Gastrocnemius medialis (tissue), 4 donors: ENCODE results near the gene STAP2. TPM values are rescaled to one million over a fixed set of nuclear protein-coding genes. Genes with fewer than 3 reads are reported as not detected.

Source experiments
- ATAC-seq, 2 donors: fragments of 150-250 bp; one replicate each; pipeline ENCODE4 v1.9.1; 2016
- DNase-seq, 2 donors: peaks; one replicate each; pipeline ENCODE4 v3.0.0-alpha.2; 2019
- H3K27ac ChIP-seq, 4 donors: fragments of 200-600 bp; sonication (generic); 1 replicate in 1 of 4; 2 replicates in 3 of 4; pipeline ENCODE4 v1.5.1; 2016 to 2018; ENCODE audit warnings: mild to moderate bottlenecking in 2 of 4, moderate library complexity in 1 of 4
- H3K27me3 ChIP-seq, 3 donors: fragments of 200-600 bp; sonication (generic) in 2 of 3; 1 replicate in 1 of 3; 2 replicates in 2 of 3; pipeline versions ENCODE4 v1.5.1 to v1.6.0; 2016 to 2019; ENCODE audit warnings: mild to moderate bottlenecking in 1 of 3, moderate library complexity in 1 of 3
- H3K36me3 ChIP-seq, 2 donors: fragments of 200-600 bp; sonication (generic) in 1 of 2; one replicate each; pipeline ENCODE4 v1.5.1; 2017 to 2018
- H3K4me1 ChIP-seq, 2 donors: fragments of 200-600 bp; sonication (generic) in 1 of 2; one replicate each; pipeline ENCODE4 v1.5.1; 2016 to 2017; ENCODE audit warnings: mild to moderate bottlenecking in 2 of 2
- H3K4me3 ChIP-seq, 4 donors: fragments of 200-600 bp; sonication (generic) in 3 of 4; 1 replicate in 1 of 4; 2 replicates in 3 of 4; pipeline ENCODE4 v1.5.1; 2016 to 2019; ENCODE audit warnings: mild to moderate bottlenecking in 2 of 4
- H3K9me3 ChIP-seq, 3 donors: fragments of 200-600 bp; sonication (generic) in 2 of 3; 1 replicate in 1 of 3; 2 replicates in 2 of 3; pipeline ENCODE4 v1.5.1; 2016 to 2019
- CTCF ChIP-seq, 5 experiments: fragments of 450-650 bp in 3 of 5; fragments of 200-600 bp in 2 of 5; sonication (generic) in 2 of 5; IDR thresholded peaks in 4 of 5; conservative IDR thresholded peaks in 1 of 5; 1 replicate in 4 of 5; 2 replicates in 1 of 5; pipeline ENCODE4 v1.5.1; 2016 to 2019; ENCODE audit warnings: antibody characterized with exemption in 5 of 5, mild to moderate bottlenecking in 3 of 5, moderate library complexity in 3 of 5
- POLR2A ChIP-seq, 2 donors: fragments of 450-650 bp; IDR thresholded peaks; one replicate each; pipeline ENCODE4 v1.6.1; 2017; ENCODE audit warnings: antibody characterized with exemption in 2 of 2, mild to moderate bottlenecking in 2 of 2, moderate library complexity in 2 of 2
- in situ Hi-C, 4 donors: fragments of 200-750 bp; cut with MboI; loops; one replicate each; pipeline versions ENCODE4 v1.15.0 to v1.8.0; 2017; ENCODE audit warnings: low sequenced_read_pairs in 4 of 4
- intact Hi-C: fragments of 100-400 bp; cut with DNase I; formaldehyde crosslinking; loops from one replicate; pipeline ENCODE4 v1.15.1; 2023; ENCODE audit warnings: low total_unique reads
- total RNA-seq, 4 donors: library from RNA; depleted of rRNA; stranded (reverse); fragments of >200 nt; gene quantifications; one replicate each; pipeline versions ENCODE4 v1.1.0 to v1.2.3, GENCODE V29; 2016

Gene STAP2
- total RNA-seq, 4 donors from 2014 or later: 0.94 to 2.1 (median 1.3) TPM; not detected in 1

GRCh38 chr19:4346020-4346383 lies 7.4 kb upstream of the STAP2 start:
- TF ChIP-seq POLR2A (IDR thresholded peaks at IDR 0.05): no peak
- intact Hi-C loops: loop anchor here (10.0 kb wide), 2 partner anchors 109 to 361 kb away; partner anchors contain the start of genes EEF2 and UBXN6
- no peaks in the 10 kb centered on the region for H3K27me3 ChIP-seq
- H3K36me3 ChIP-seq: no peaks in the 10 kb centered on the region
- no peaks in the 10 kb centered on the region for H3K9me3 ChIP-seq
- ATAC-seq: no peak
- no peak overlapping the region for H3K4me3 ChIP-seq
- no peak for DNase-seq
- in situ Hi-C loops: no loop called here
- H3K27ac ChIP-seq: no peak overlapping the region
- H3K4me1 ChIP-seq: peaks cover 10 to 16% of the 10 kb centered on the region in 2 donors

- in situ Hi-C loops: no loop called here
- peaks cover 10 to 16% of the 10 kb centered on the region in 2 donors for H3K4me1 ChIP-seq
- ATAC-seq: no peak
- H3K27me3 ChIP-seq: no peaks in the 10 kb centered on the region
- peak in 1 of 2 donors; percentile 59 for DNase-seq
- no peak overlapping the region for H3K27ac ChIP-seq
- H3K9me3 ChIP-seq: no peaks in the 10 kb centered on the region
- TF ChIP-seq CTCF (IDR thresholded peaks at IDR 0.05 in 4 of 5, conservative IDR thresholded peaks at IDR 0.05 in 1 of 5) (no peak), POLR2A (IDR thresholded peaks at IDR 0.05) (no peak)
- H3K36me3 ChIP-seq: no peaks in the 10 kb centered on the region
- intact Hi-C loops: loop anchor here (10.0 kb wide), 2 partner anchors 109 to 361 kb away; partner anchors contain the start of genes EEF2 and UBXN6
- H3K4me3 ChIP-seq: no peak overlapping the region
These were observed 6.9 kb upstream of the STAP2 start for GRCh38 chr19:4345342-4346019.

- H3K27me3 ChIP-seq: no peaks in the 10 kb centered on the region
- DNase-seq (peak; percentile 82 to 84), ATAC-seq (peak; percentile 66 to 68)
- H3K4me1 ChIP-seq: peaks cover 10 to 17% of the 10 kb centered on the region in 2 donors
- H3K9me3 ChIP-seq: no peaks in the 10 kb centered on the region
- H3K27ac ChIP-seq: peak within 1 kb of the TSS; percentile 89 to 96 (median 94)
- TF ChIP-seq POLR2A (IDR thresholded peaks at IDR 0.05): peak; percentile 35 to 41
- TF ChIP-seq CTCF (IDR thresholded peaks at IDR 0.05 in 4 of 5, conservative IDR thresholded peaks at IDR 0.05 in 1 of 5): no peak
- H3K4me3 ChIP-seq: peak within 1 kb of the TSS; percentile 64 to 78 (median 71)
- no peaks in the 10 kb centered on the region for H3K36me3 ChIP-seq
- in situ Hi-C loops (no loop called here), intact Hi-C loops (loop anchor here (1.0 to 10.0 kb wide), 6 partner anchors 27 to 1447 kb away; partner anchors contain the start of genes DUS3L, EEF2, UBXN6 and YJU2)
These were observed 5.0 kb upstream of the STAP2 start, which contains the start of gene MPND for GRCh38 chr19:4343370-4344307. MPND (plus strand) TSS chr19:4343562; CDS start chr19:4343594, 32 bp downstream.

DNA sequence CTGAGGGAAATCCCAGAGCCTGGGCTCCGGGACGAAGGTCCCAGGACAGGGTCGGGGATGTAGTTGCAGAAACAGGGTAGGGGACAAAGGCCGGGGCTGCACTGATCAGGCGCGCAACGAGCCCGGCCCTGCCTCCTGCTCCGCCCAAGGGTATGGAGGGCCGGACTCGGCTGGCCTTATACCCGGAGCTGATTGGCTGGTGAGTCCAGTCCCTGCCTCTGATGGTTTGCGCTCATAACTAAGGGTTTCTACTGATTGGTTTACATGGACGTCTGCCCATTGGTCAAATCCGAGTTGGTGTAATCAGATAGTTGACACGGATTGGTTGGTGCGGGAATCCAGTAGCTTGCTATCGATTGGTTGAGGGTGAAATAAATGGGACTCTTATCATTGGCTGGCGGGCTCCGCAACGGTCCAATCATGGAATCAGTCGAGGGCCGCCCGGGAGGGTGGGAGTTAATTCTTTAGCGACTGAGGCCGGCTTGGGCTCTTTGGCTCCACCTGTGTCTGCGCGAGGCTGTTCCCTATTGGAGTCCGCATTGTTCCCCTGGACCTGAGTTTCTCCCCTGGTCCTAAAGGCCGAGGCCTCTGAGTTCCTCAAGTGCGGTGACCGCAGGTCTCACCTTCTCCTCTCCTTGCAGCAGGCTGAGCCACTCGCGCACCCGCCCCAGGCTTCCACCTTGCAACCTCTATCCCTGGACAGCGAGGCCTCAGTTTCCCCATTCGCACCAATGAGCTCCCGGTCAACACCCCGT lies 4.2 kb upstream of the STAP2 start:
- intact Hi-C loops: loop anchor here (1.0 to 10.0 kb wide), 8 partner anchors 14 to 1448 kb away; partner anchors contain the start of genes DUS3L, EEF2, SH3GL1 and UBXN6
- peak; percentile 98 to 99 for DNase-seq
- Histone ChIP-seq H3K4me3 (peak overlapping the region; percentile 64 to 78 (median 68)), H3K27me3 (no peaks in the 10 kb centered on the region), H3K36me3 (no peaks in the 10 kb centered on the region), H3K4me1 (peaks cover 10 to 20% of the 10 kb centered on the region in 2 donors), H3K9me3 (no peaks in the 10 kb centered on the region), H3K27ac (peak overlapping the region; percentile 89 to 96 (median 94))
- peak; percentile 97 to 98 for ATAC-seq
- in situ Hi-C loops: no loop called here
- peak; percentile 73 to 85 for TF ChIP-seq POLR2A (IDR thresholded peaks at IDR 0.05)
- peak in 1 of 5 experiments; percentile 16 for TF ChIP-seq CTCF (IDR thresholded peaks at IDR 0.05 in 4 of 5, conservative IDR thresholded peaks at IDR 0.05 in 1 of 5)
